Breast epithelium (tissue), 3 donors: ENCODE data around the gene COL25A1.

ENCODE experiments used
- POLR2A ChIP-seq: fragments of 450-650 bp; IDR thresholded peaks from one replicate; pipeline ENCODE4 v1.6.1; 2016; ENCODE audit warnings: antibody characterized with exemption, mild to moderate bottlenecking, moderate library complexity
- TF ChIP-seq, protein P1 (sequence below), 3 donors: fragments of 450-650 bp; IDR thresholded peaks; one replicate each; pipeline ENCODE4 v1.5.1; 2016 to 2017; ENCODE audit warnings: antibody characterized with exemption in 3 of 3, mild to moderate bottlenecking in 3 of 3, moderate library complexity in 3 of 3

DNA sequence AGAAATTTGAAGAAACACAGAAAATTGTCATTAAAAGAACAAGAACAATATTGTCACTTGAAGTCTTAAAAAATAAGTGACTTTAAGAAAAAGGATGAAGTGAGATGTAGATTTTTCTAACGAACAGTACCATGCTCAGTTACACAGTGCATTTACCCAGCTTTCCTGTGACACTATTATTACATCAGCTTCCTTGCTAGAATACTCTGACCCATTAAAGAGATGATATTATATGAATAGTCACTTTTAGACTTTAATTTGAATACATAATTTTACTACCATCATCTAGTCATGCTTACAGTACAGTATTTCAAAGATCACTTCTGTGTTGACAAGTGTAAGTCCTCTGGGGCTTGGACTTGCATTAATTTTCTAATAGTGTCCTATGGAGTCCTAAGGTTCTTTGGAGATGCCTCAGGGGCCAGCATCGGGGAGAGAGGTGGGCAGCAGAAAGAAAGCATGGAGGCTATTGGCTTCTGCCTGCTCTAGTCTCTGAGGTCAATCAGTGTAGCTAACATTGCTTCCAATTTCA lies 10.7 kb downstream of the COL25A1 start:
- TF ChIP-seq POLR2A: no peak
- TF ChIP-seq, protein P1, sequence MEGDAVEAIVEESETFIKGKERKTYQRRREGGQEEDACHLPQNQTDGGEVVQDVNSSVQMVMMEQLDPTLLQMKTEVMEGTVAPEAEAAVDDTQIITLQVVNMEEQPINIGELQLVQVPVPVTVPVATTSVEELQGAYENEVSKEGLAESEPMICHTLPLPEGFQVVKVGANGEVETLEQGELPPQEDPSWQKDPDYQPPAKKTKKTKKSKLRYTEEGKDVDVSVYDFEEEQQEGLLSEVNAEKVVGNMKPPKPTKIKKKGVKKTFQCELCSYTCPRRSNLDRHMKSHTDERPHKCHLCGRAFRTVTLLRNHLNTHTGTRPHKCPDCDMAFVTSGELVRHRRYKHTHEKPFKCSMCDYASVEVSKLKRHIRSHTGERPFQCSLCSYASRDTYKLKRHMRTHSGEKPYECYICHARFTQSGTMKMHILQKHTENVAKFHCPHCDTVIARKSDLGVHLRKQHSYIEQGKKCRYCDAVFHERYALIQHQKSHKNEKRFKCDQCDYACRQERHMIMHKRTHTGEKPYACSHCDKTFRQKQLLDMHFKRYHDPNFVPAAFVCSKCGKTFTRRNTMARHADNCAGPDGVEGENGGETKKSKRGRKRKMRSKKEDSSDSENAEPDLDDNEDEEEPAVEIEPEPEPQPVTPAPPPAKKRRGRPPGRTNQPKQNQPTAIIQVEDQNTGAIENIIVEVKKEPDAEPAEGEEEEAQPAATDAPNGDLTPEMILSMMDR (IDR thresholded peaks at IDR 0.05): no peak
